Neural cell (in vitro differentiated cells): Measurements from ENCODE around the gene KEL. TPM values are rescaled to one million over a fixed set of nuclear protein-coding genes. Genes with fewer than 3 reads are reported as not detected.

Experiments used
- H2AFZ ChIP-seq: fragments of 200-600, 300-800 bp; sonication (generic), shearing (Covaris generic); 2 replicates; pipeline ENCODE4 v1.6.0; 2014; ENCODE audit warnings: low read depth, mild to moderate bottlenecking, antibody characterized with exemption, low read length, moderate library complexity
- H3F3A ChIP-seq: fragments of 200-600 bp; shearing (Covaris generic); 2 replicates; pipeline ENCODE4 v1.6.1; 2016; ENCODE audit warnings: mild to moderate bottlenecking, moderate library complexity, mixed read lengths, antibody characterized with exemption, low read length; ENCODE audit not compliant: insufficient read depth, poor library complexity, severe bottlenecking
- H3K27ac ChIP-seq: fragments of 200-600, 300-800 bp; sonication (generic), shearing (Covaris generic); 2 replicates; pipeline ENCODE4 v1.5.1; 2014; ENCODE audit warnings: mild to moderate bottlenecking, low read length, moderate library complexity
- H3K27me3 ChIP-seq: fragments of 300-800, 200-600 bp; sonication (generic), shearing (Covaris generic); 2 replicates; pipeline ENCODE4 v1.6.0; 2014; ENCODE audit warnings: mild to moderate bottlenecking, low read depth, low read length, moderate library complexity; ENCODE audit not compliant: insufficient read depth
- H3K36me3 ChIP-seq: fragments of 300-800, 200-600 bp; sonication (generic), shearing (Covaris generic); 2 replicates; pipeline ENCODE4 v1.5.1; 2014; ENCODE audit warnings: mild to moderate bottlenecking, antibody characterized with exemption, low read length, moderate library complexity; ENCODE audit not compliant: insufficient read depth
- H3K4me2 ChIP-seq: fragments of 300-800, 200-600 bp; sonication (generic), shearing (Covaris generic); 2 replicates; pipeline ENCODE4 v1.6.0; 2014; ENCODE audit warnings: mild to moderate bottlenecking, low read length
- H3K4me3 ChIP-seq: fragments of 300-800, 200-600 bp; sonication (generic), shearing (Covaris generic); 2 replicates; pipeline ENCODE4 v1.5.1; 2014; ENCODE audit warnings: mild to moderate bottlenecking, low read length, moderate library complexity
- H3K79me2 ChIP-seq: fragments of 200-600 bp; shearing (Covaris generic); replicated peaks from 2 replicates; pipeline ENCODE4 v1.6.0; 2014; ENCODE audit warnings: mild to moderate bottlenecking, low read length, moderate library complexity; ENCODE audit not compliant: insufficient read depth
- H3K9ac ChIP-seq: fragments of 300-800, 200-600 bp; sonication (generic), shearing (Covaris generic); 2 replicates; pipeline ENCODE4 v1.6.1; 2016; ENCODE audit warnings: mild to moderate bottlenecking, low read length, mixed read lengths
- H3K9me2 ChIP-seq: fragments of 200-600 bp; shearing (Covaris generic); 2 replicates; pipeline ENCODE4 v1.6.1; 2016; ENCODE audit warnings: mild to moderate bottlenecking, low read length, mixed read lengths; ENCODE audit not compliant: insufficient read depth
- H3K9me3 ChIP-seq: fragments of 200-600, 300-800 bp; sonication (generic), shearing (Covaris generic); 2 replicates; pipeline ENCODE4 v1.6.1; 2016; ENCODE audit warnings: mild to moderate bottlenecking, mixed run types, low read length, moderate library complexity, mixed read lengths
- H4K20me1 ChIP-seq: fragments of 200-600 bp; shearing (Covaris generic); 2 replicates; pipeline ENCODE4 v1.6.1; 2016; ENCODE audit warnings: mild to moderate bottlenecking, mixed run types; ENCODE audit not compliant: insufficient read depth
- CTCF ChIP-seq: fragments of 450-650 bp; IDR thresholded peaks from 2 replicates; pipeline ENCODE4 v1.5.1; 2014; ENCODE audit warnings: antibody characterized with exemption, mild to moderate bottlenecking, moderate library complexity; ENCODE audit not compliant: poor library complexity, severe bottlenecking
- EP300 ChIP-seq: fragments of 450-650 bp; conservative IDR thresholded peaks from 2 replicates; pipeline ENCODE4 v1.6.1; 2014; ENCODE audit warnings: antibody characterized with exemption, mild to moderate bottlenecking, moderate library complexity; ENCODE audit not compliant: poor library complexity, severe bottlenecking
- EZH2 ChIP-seq: fragments of 200-600, 300-800 bp; shearing (Covaris generic), sonication (generic); IDR thresholded peaks from 2 replicates; pipeline ENCODE4 v1.6.1; 2014; ENCODE audit warnings: antibody characterized with exemption, low read length, borderline replicate concordance, mild to moderate bottlenecking; ENCODE audit not compliant: insufficient read depth, poor library complexity, severe bottlenecking
- MXI1 ChIP-seq: fragments of 450-650 bp; conservative IDR thresholded peaks from 2 replicates; pipeline ENCODE4 v1.6.1; 2014; ENCODE audit warnings: antibody characterized with exemption, mild to moderate bottlenecking; ENCODE audit not compliant: poor library complexity, severe bottlenecking
- POLR2AphosphoS5 ChIP-seq: IDR thresholded peaks from 2 replicates; pipeline ENCODE4 v1.6.1; 2012
- RAD21 ChIP-seq: fragments of 450-650 bp; conservative IDR thresholded peaks from 2 replicates; pipeline ENCODE4 v1.6.1; 2014; ENCODE audit warnings: antibody characterized with exemption, mild to moderate bottlenecking, moderate library complexity
- REST ChIP-seq: IDR thresholded peaks from 2 replicates; pipeline ENCODE4 v1.6.1; 2012; ENCODE audit warnings: borderline replicate concordance
- SMC3 ChIP-seq: fragments of 450-650 bp; conservative IDR thresholded peaks from 2 replicates; pipeline ENCODE4 v1.6.1; 2014; ENCODE audit warnings: antibody characterized with exemption, mild to moderate bottlenecking, moderate library complexity; ENCODE audit not compliant: poor library complexity
- TAF1 ChIP-seq: IDR thresholded peaks from 2 replicates; pipeline ENCODE4 v1.6.1; 2012; ENCODE audit warnings: low read depth
- polyA plus RNA-seq: library from polyadenylated mRNA; depleted of rRNA; stranded (reverse); fragments of >200 nt; gene quantifications from 2 replicates; pipeline ENCODE4 v1.2.3, GENCODE V29; 2014

Gene KEL
- polyA plus RNA-seq, 1 donor from 2014 or later = 2.2 TPM

- Histone ChIP-seq H3K9me2 (no peaks in the 10 kb centered on the region), H3K36me3 (no peaks in the 10 kb centered on the region), H3K9me3 (no peaks in the 10 kb centered on the region), H3K4me2 (no peak overlapping the region), H3F3A (no peaks in the 10 kb centered on the region), H4K20me1 (no peaks in the 10 kb centered on the region), H3K9ac (no peak overlapping the region), H3K79me2 (no peaks in the 10 kb centered on the region), H3K4me3 (no peak overlapping the region), H2AFZ (no peak overlapping the region), H3K27me3 (peaks cover 6% of the 10 kb centered on the region), H3K27ac (no peak overlapping the region)
- TF ChIP-seq TAF1 (no peak), RAD21 (no peak), SMC3 (no peak), EZH2 (no peak), MXI1 (no peak), POLR2AphosphoS5 (no peak), EP300 (no peak), CTCF (no peak), REST (no peak)
These were observed 4.4 kb downstream of the KEL start for GRCh38 chr7:142957723-142958122.

GRCh38 chr7:142956951-142957623 lies 5.1 kb downstream of the KEL start:
- no peak overlapping the region for H2AFZ ChIP-seq
- H3F3A ChIP-seq = no peaks in the 10 kb centered on the region
- no peak overlapping the region for H3K4me2 ChIP-seq
- no peaks in the 10 kb centered on the region for H3K36me3 ChIP-seq
- no peak overlapping the region for H3K4me3 ChIP-seq
- no peak overlapping the region for H3K27ac ChIP-seq
- no peaks in the 10 kb centered on the region for H3K9me3 ChIP-seq
- no peaks in the 10 kb centered on the region for H3K9me2 ChIP-seq
- H3K27me3 ChIP-seq = peaks cover 6% of the 10 kb centered on the region
- H4K20me1 ChIP-seq = no peaks in the 10 kb centered on the region
- H3K9ac ChIP-seq = no peak overlapping the region
- no peaks in the 10 kb centered on the region for H3K79me2 ChIP-seq
- TF ChIP-seq POLR2AphosphoS5 (no peak), CTCF (no peak), TAF1 (no peak), EP300 (no peak), SMC3 (no peak), REST (no peak), RAD21 (no peak), MXI1 (no peak), EZH2 (no peak)
